Trophoblast cell (in vitro differentiated cells and primary cell): Measurements from ENCODE around the gene PBX1. TPM values are rescaled to one million over a fixed set of nuclear protein-coding genes. Genes with fewer than 3 reads are reported as not detected.
A peak's percentile ranks its signal among the peaks of the same experiment; 100 is the strongest.

ENCODE experiments used
- DNase-seq, 2 donors: peaks; one replicate each; pipeline ENCODE4 v3.0.0-alpha.2; 2016
- H2AFZ ChIP-seq: 2 replicates; pipeline ENCODE4 v1.6.1; 2013; ENCODE audit warnings: low read length, moderate library complexity, mild to moderate bottlenecking; ENCODE audit not compliant: insufficient read depth, poor library complexity
- H2AK5ac ChIP-seq: 2 replicates; pipeline ENCODE4 v1.6.1; 2013; ENCODE audit warnings: mild to moderate bottlenecking, low read length
- H2BK120ac ChIP-seq: 2 replicates; pipeline ENCODE4 v1.6.1; 2013; ENCODE audit warnings: low read length, mild to moderate bottlenecking, moderate library complexity; ENCODE audit not compliant: insufficient read depth, poor library complexity
- H2BK12ac ChIP-seq: 2 replicates; pipeline ENCODE4 v1.6.1; 2013; ENCODE audit warnings: mild to moderate bottlenecking, low read length, moderate library complexity
- H2BK5ac ChIP-seq: 2 replicates; pipeline ENCODE4 v1.6.1; 2013; ENCODE audit warnings: low read length, low read depth, moderate library complexity, mild to moderate bottlenecking; ENCODE audit not compliant: poor library complexity
- H3K14ac ChIP-seq: 2 replicates; pipeline ENCODE4 v1.6.1; 2013; ENCODE audit warnings: mild to moderate bottlenecking, low read length
- H3K18ac ChIP-seq: 2 replicates; pipeline ENCODE4 v1.6.1; 2013; ENCODE audit warnings: mild to moderate bottlenecking, low read length
- H3K23ac ChIP-seq: 2 replicates; pipeline ENCODE4 v1.6.1; 2013; ENCODE audit warnings: low read length
- H3K27ac ChIP-seq: 2 replicates; pipeline ENCODE4 v1.5.1; 2013; ENCODE audit warnings: low read depth, mild to moderate bottlenecking, inconsistent platforms, low read length, moderate library complexity
- H3K27me3 ChIP-seq: 2 replicates; pipeline ENCODE4 v1.6.1; 2013; ENCODE audit warnings: inconsistent platforms, mild to moderate bottlenecking, low read length, moderate library complexity; ENCODE audit not compliant: insufficient read depth
- H3K36me3 ChIP-seq, 2 experiments: 1 replicate in 1 of 2; 2 replicates in 1 of 2; pipeline ENCODE4 v1.6.1; 2013; ENCODE audit warnings: low read length in 2 of 2, mild to moderate bottlenecking in 2 of 2, moderate library complexity in 1 of 2; ENCODE audit not compliant: insufficient read depth in 2 of 2, control insufficient read depth in 1 of 2
- H3K4ac ChIP-seq: 2 replicates; pipeline ENCODE4 v1.6.1; 2013; ENCODE audit warnings: low read depth, mild to moderate bottlenecking, low read length, moderate library complexity
- H3K4me1 ChIP-seq, 2 experiments: 1 replicate in 1 of 2; 2 replicates in 1 of 2; pipeline ENCODE4 v1.6.1; 2013; ENCODE audit warnings: low read length in 2 of 2, mild to moderate bottlenecking in 2 of 2, moderate library complexity in 1 of 2; ENCODE audit not compliant: insufficient read depth in 2 of 2, control insufficient read depth in 1 of 2
- H3K4me2 ChIP-seq: 2 replicates; pipeline ENCODE4 v1.6.1; 2013; ENCODE audit warnings: inconsistent platforms, mild to moderate bottlenecking, low read length, moderate library complexity
- H3K4me3 ChIP-seq: 2 replicates; pipeline ENCODE4 v1.5.1; 2013; ENCODE audit warnings: mild to moderate bottlenecking, low read depth, low read length, inconsistent platforms
- H3K79me1 ChIP-seq: one replicate; pipeline ENCODE4 v1.6.1; 2013; ENCODE audit warnings: low read length
- H3K79me2 ChIP-seq: 2 replicates; pipeline ENCODE4 v1.6.1; 2013; ENCODE audit warnings: low read length, mild to moderate bottlenecking; ENCODE audit not compliant: control insufficient read depth, insufficient read depth, poor library complexity
- H3K9ac ChIP-seq: 2 replicates; pipeline ENCODE4 v1.6.1; 2013; ENCODE audit warnings: mild to moderate bottlenecking, low read length
- H3K9me3 ChIP-seq: 2 replicates; pipeline ENCODE4 v1.6.1; 2013; ENCODE audit warnings: low read depth, mild to moderate bottlenecking, control low read depth, inconsistent platforms, low read length; ENCODE audit not compliant: insufficient read depth
- H4K12ac ChIP-seq: 2 replicates; pipeline ENCODE4 v1.6.1; 2013; ENCODE audit warnings: low read depth, mild to moderate bottlenecking, low read length, moderate library complexity
- H4K8ac ChIP-seq: 2 replicates; pipeline ENCODE4 v1.6.1; 2013; ENCODE audit warnings: low read depth, mild to moderate bottlenecking, low read length, moderate library complexity
- H4K91ac ChIP-seq: one replicate; pipeline ENCODE4 v1.6.1; 2013; ENCODE audit warnings: low read depth, mild to moderate bottlenecking, low read length, moderate library complexity
- WGBS: extraction: QIAGEN DNeasy Blood & Tissue Kit; methylation state at CpG from one replicate; pipeline ENCODE4 v1.1.7; 2013; ENCODE audit warnings: missing lambda C conversion rate; ENCODE audit not compliant: insufficient read length, insufficient coverage; ENCODE audit errors: extremely low coverage; 5-methylcytosine and 5-hydroxymethylcytosine counted together
- polyA plus RNA-seq: library from polyadenylated mRNA; stranded (reverse); fragments of 200-250 nt; gene quantifications from 2 replicates; pipeline ENCODE4 v1.2.3, GENCODE V29; 2013

Gene PBX1
- polyA plus RNA-seq = 67.5 and 74.6 TPM in 2 replicates

DNA sequence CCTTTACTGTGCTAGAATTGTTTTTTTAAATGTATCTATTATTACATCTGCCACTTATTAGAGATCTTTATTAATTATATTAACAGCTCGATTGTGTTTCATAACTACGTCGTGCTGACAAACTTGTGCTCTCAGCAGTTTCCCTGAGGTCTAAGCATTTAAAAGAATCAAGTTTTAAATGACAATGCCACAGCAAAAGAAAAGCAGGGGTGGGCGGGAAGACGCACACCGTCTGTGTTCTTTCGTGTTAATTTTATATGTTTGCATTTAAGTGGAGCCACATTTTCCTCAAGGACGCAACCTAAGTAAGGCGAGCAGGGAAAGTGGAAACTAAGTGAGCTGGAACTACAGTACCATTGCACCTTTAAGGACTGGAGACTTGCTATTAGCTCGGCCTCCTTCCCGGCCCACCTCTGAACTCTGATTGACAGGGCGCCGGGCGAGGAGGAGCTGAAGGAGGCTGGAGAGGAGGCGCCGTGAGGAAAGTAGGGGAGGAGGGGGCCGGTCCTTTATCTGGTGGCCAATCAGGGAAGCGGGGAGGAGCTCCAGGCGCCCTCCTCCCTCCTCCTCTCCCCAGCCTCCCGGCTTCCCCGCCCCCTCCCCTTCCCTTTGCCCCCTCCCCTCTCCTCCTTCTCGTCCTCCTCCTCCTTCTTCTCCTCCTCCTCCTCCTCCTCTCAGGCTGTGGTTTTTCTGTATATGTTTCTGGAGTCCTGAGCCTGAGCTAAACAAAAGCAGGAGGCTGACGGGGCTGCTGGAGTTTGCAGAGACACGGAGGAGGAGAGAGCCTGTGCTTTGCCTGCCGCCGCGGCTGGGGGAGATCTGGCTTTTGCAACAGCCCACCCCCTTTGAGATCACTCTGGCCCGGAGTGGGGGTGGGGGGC, at the start of gene PBX1:
Gene PBX1, plus strand, starts transcription at position 724 of the 881 bp plus-strand sequence.
- H2BK5ac ChIP-seq = peak within 1 kb of the TSS; percentile 91
- no peak within 1 kb of the TSS for H2AK5ac ChIP-seq
- no peak within 1 kb of the TSS for H2BK120ac ChIP-seq
- WGBS = no CpG with 5 or more reads among the region's 28 CpGs
- no peaks in the 10 kb centered on the region for H3K4me1 ChIP-seq
- H3K9ac ChIP-seq = peak within 1 kb of the TSS; percentile 90
- H4K8ac ChIP-seq = no peak within 1 kb of the TSS
- peak within 1 kb of the TSS; percentile 68 for H3K4ac ChIP-seq
- H3K27ac ChIP-seq = peak within 1 kb of the TSS; percentile 97
- H3K27me3 ChIP-seq = no peaks in the 10 kb centered on the region
- H4K12ac ChIP-seq = no peak within 1 kb of the TSS
- no peak within 1 kb of the TSS for H3K18ac ChIP-seq
- H3K4me3 ChIP-seq = peak within 1 kb of the TSS; percentile 92
- no peaks in the 10 kb centered on the region for H3K9me3 ChIP-seq
- H2BK12ac ChIP-seq = peak within 1 kb of the TSS; percentile 8
- H3K79me2 ChIP-seq = peaks cover 2% of the 10 kb centered on the region
- H2AFZ ChIP-seq = no peak within 1 kb of the TSS
- peak; percentile 94 to 95 for DNase-seq
- peak within 1 kb of the TSS; percentile 89 for H3K4me2 ChIP-seq
- peak within 1 kb of the TSS; percentile 92 for H3K14ac ChIP-seq
- H3K36me3 ChIP-seq = no peaks in the 10 kb centered on the region
- no peak within 1 kb of the TSS for H3K23ac ChIP-seq
- peak within 1 kb of the TSS; percentile 66 for H4K91ac ChIP-seq
- peaks cover 6% of the 10 kb centered on the region for H3K79me1 ChIP-seq

GRCh38 chr1:164510435-164510834, 48.5 kb upstream of the PBX1 start:
- Histone ChIP-seq H3K9ac (no peak overlapping the region), H2AK5ac (no peak overlapping the region), H3K4me1 (no peaks in the 10 kb centered on the region), H4K8ac (no peak overlapping the region), H2AFZ (no peak overlapping the region), H2BK12ac (no peak overlapping the region), H3K27ac (no peak overlapping the region), H3K27me3 (no peaks in the 10 kb centered on the region), H3K18ac (no peak overlapping the region), H4K91ac (no peak overlapping the region), H3K4me3 (no peak overlapping the region), H3K79me2 (no peaks in the 10 kb centered on the region), H3K23ac (no peak overlapping the region), H3K79me1 (no peaks in the 10 kb centered on the region), H3K9me3 (peaks cover 2% of the 10 kb centered on the region), H3K14ac (no peak overlapping the region), H4K12ac (no peak overlapping the region), H3K36me3 (no peaks in the 10 kb centered on the region), H3K4me2 (no peak overlapping the region), H2BK5ac (no peak overlapping the region), H3K4ac (no peak overlapping the region), H2BK120ac (no peak overlapping the region)
- no peak for DNase-seq
- no CpG with 5 or more reads among the region's 1 CpG for WGBS

GRCh38 chr1:164511001-164511705, 47.8 kb upstream of the PBX1 start:
- no CpG with 5 or more reads among the region's 5 CpGs for WGBS
- H2BK12ac ChIP-seq = no peak overlapping the region

DNA sequence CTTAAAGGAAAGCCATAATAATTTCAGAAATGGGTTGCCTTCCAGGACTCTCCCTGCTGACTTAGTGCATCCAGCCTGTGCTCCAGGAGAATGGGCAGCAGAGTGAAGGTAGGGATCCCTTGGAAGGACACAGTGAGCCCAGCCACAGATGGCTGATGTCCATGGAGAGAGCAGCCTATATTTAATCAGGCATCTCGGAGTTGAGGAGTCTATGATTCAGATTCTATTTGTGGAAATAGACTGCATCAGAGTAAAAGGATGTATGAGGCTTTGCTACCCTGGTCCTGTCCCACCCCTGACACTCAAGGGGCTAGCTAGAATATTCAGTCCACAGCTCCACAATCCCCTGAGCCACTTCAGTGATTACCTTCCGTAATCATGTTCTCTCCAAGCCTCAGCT, 43.8 kb upstream of the PBX1 start:
- H2BK5ac ChIP-seq = no peak overlapping the region
- H3K9ac ChIP-seq = no peak overlapping the region
- no peak overlapping the region for H2BK12ac ChIP-seq
- no peak overlapping the region for H3K27ac ChIP-seq
- no peaks in the 10 kb centered on the region for H3K79me1 ChIP-seq
- no peak overlapping the region for H3K4me2 ChIP-seq
- H3K4me3 ChIP-seq = no peak overlapping the region
- no peak overlapping the region for H4K91ac ChIP-seq
- no peak overlapping the region for H4K12ac ChIP-seq
- no CpG with 5 or more reads among the region's 2 CpGs for WGBS
- H3K14ac ChIP-seq = no peak overlapping the region
- H3K27me3 ChIP-seq = no peaks in the 10 kb centered on the region
- no peak overlapping the region for H2AK5ac ChIP-seq
- H3K79me2 ChIP-seq = no peaks in the 10 kb centered on the region
- no peak for DNase-seq
- H3K4me1 ChIP-seq = no peaks in the 10 kb centered on the region
- H4K8ac ChIP-seq = no peak overlapping the region
- H3K4ac ChIP-seq = no peak overlapping the region
- no peak overlapping the region for H2AFZ ChIP-seq
- H3K23ac ChIP-seq = no peak overlapping the region
- no peak overlapping the region for H2BK120ac ChIP-seq
- peaks cover 2% of the 10 kb centered on the region for H3K9me3 ChIP-seq
- no peak overlapping the region for H3K18ac ChIP-seq
- no peaks in the 10 kb centered on the region for H3K36me3 ChIP-seq

More at GRCh38 chr1:164511001-164511705, 47.8 kb upstream of the PBX1 start:
- no peak overlapping the region for H4K8ac ChIP-seq
- no peaks in the 10 kb centered on the region for H3K79me1 ChIP-seq
- H3K18ac ChIP-seq = no peak overlapping the region
- no peak overlapping the region for H3K4me2 ChIP-seq
- H3K4ac ChIP-seq = no peak overlapping the region
- no peak overlapping the region for H2BK5ac ChIP-seq
- no peak overlapping the region for H4K12ac ChIP-seq
- H2BK120ac ChIP-seq = no peak overlapping the region
- DNase-seq = no peak
- H3K27me3 ChIP-seq = no peaks in the 10 kb centered on the region
- peaks cover 2% of the 10 kb centered on the region for H3K9me3 ChIP-seq
- H3K4me1 ChIP-seq = no peaks in the 10 kb centered on the region
- H3K79me2 ChIP-seq = no peaks in the 10 kb centered on the region
- H3K4me3 ChIP-seq = no peak overlapping the region
- no peak overlapping the region for H3K9ac ChIP-seq
- H3K27ac ChIP-seq = no peak overlapping the region
- H3K23ac ChIP-seq = no peak overlapping the region
- H3K14ac ChIP-seq = no peak overlapping the region
- H2AK5ac ChIP-seq = no peak overlapping the region
- no peak overlapping the region for H2AFZ ChIP-seq
- no peaks in the 10 kb centered on the region for H3K36me3 ChIP-seq
- no peak overlapping the region for H4K91ac ChIP-seq
